GM12878 (cell line): Measurements from ENCODE around the gene CALN1. TPM values are rescaled to one million over a fixed set of nuclear protein-coding genes. Genes with fewer than 3 reads are reported as not detected.
"Not testable (repeated sequence)": the region's sequence is repeated elsewhere in the genome, so short reads cannot be mapped to it uniquely, and the experiment has no call there.

Experiments used
- ATAC-seq: fragments of 200-7000 bp; cut with Tn5 transposase; 3 replicates; pipeline ENCODE4 v1.9.1; 2020; ENCODE audit warnings: mild to moderate bottlenecking, moderate library complexity
- BruUV-seq: library from RNA; stranded (reverse); fragments of 400-500 nt; replicated peaks from 2 replicates; lab custom pipeline; 2021; lab: Mats Ljungman, UMichigan
- CTCF ChIA-PET: fragments of 300-600 bp; sonication (Branson Sonifier 250); formaldehyde crosslinking; extraction: SDS; loops from one replicate; lab custom pipeline; 2021; ENCODE audit warnings: inconsistent platforms; lab: Yijun Ruan, JAX
- POLR2A ChIA-PET: fragments of 350-600 bp; formaldehyde crosslinking; extraction: SDS; loops from one replicate; lab custom pipeline; 2021; ENCODE audit warnings: inconsistent platforms; lab: Charles Lee
- RAD21 ChIA-PET: fragments of 300-600 bp; sonication (Branson Sonifier 250); formaldehyde crosslinking; loops from one replicate; lab custom pipeline; 2023; ENCODE audit warnings: antibody characterized with exemption; ENCODE audit not compliant: unreplicated experiment; lab: Charles Lee
- SMC1A ChIA-PET: fragments of 300-600 bp; sonication (Branson Sonifier 250); formaldehyde crosslinking; loops from one replicate; lab custom pipeline; 2023; ENCODE audit not compliant: unreplicated experiment, uncharacterized antibody; lab: Charles Lee
- DNase-seq: peaks from one replicate; pipeline ENCODE4 v3.0.0-alpha.2; 2011; ENCODE audit warnings: low read depth, low spot score
- FAIRE-seq: peaks from 3 replicates; lab custom pipeline; 2011; peaks lifted over from hg19 to GRCh38; lab: Jason Lieb, UNC
- H2AFZ ChIP-seq: 2 replicates; pipeline ENCODE4 v1.6.0; 2011; ENCODE audit warnings: low read depth, low read length, control low read depth; ENCODE audit not compliant: control insufficient read depth
- H3K27ac ChIP-seq: 2 replicates; pipeline ENCODE4 v1.5.1; 2011; ENCODE audit warnings: control low read depth; ENCODE audit not compliant: control insufficient read depth, insufficient read depth
- H3K27me3 ChIP-seq, 2 experiments: replicated peaks in 1 of 2; 2 replicates each; pipeline versions ENCODE4 v1.6.0 to v1.6.1; 2011; ENCODE audit warnings: low read length in 1 of 2; ENCODE audit not compliant: control insufficient read depth in 2 of 2, insufficient read depth in 2 of 2
- H3K36me3 ChIP-seq, 2 experiments: 2 replicates each; pipeline ENCODE4 v1.5.1; 2011; ENCODE audit warnings: low read length in 1 of 2; ENCODE audit not compliant: control insufficient read depth in 2 of 2, insufficient read depth in 2 of 2
- H3K4me1 ChIP-seq: 2 replicates; pipeline ENCODE4 v1.6.1; 2011; ENCODE audit warnings: mild to moderate bottlenecking, low read length, moderate library complexity, mixed read lengths; ENCODE audit not compliant: control insufficient read depth, insufficient read depth
- H3K4me2 ChIP-seq: 2 replicates; pipeline ENCODE4 v1.6.0; 2011; ENCODE audit warnings: control low read depth; ENCODE audit not compliant: control insufficient read depth, insufficient read depth
- H3K4me3 ChIP-seq: fragments of 200-600 bp; sonication (generic); 2 replicates; pipeline ENCODE4 v1.5.1; 2016
- H3K79me2 ChIP-seq: 2 replicates; pipeline ENCODE4 v1.6.0; 2011; ENCODE audit warnings: low read length; ENCODE audit not compliant: control insufficient read depth, insufficient read depth
- H3K9ac ChIP-seq: 2 replicates; pipeline ENCODE4 v1.8.0; 2011; ENCODE audit warnings: low read length, control low read depth, mixed read lengths; ENCODE audit not compliant: control insufficient read depth, insufficient read depth
- H3K9me3 ChIP-seq: replicated peaks from 3 replicates; pipeline ENCODE4 v1.5.1; 2011; ENCODE audit warnings: mild to moderate bottlenecking, low read length; ENCODE audit not compliant: control insufficient read depth, insufficient read depth
- H4K20me1 ChIP-seq: 2 replicates; pipeline ENCODE4 v1.6.0; 2011; ENCODE audit not compliant: control insufficient read depth, insufficient read depth
- ASH2L ChIP-seq: fragments of 300-600, 200-600 bp; sonication (generic); IDR thresholded peaks from 2 replicates; pipeline ENCODE4 v1.6.1; 2017; ENCODE audit warnings: low read depth, mild to moderate bottlenecking, borderline replicate concordance
- BCL3 ChIP-seq: IDR thresholded peaks from 2 replicates; pipeline ENCODE4 v1.6.1; 2011; ENCODE audit warnings: borderline replicate concordance, low read depth, mild to moderate bottlenecking, moderate library complexity, low read length; ENCODE audit not compliant: insufficient read depth, poor library complexity, severe bottlenecking
- BRCA1 ChIP-seq: IDR thresholded peaks from 2 replicates; pipeline ENCODE4 v1.6.1; 2011; ENCODE audit warnings: low read depth, low read length, improper control_type of control experiment
- ELK1 ChIP-seq: IDR thresholded peaks from 2 replicates; pipeline ENCODE4 v1.6.1; 2012; ENCODE audit warnings: low read depth, low read length, improper control_type of control experiment
- MAX ChIP-seq: IDR thresholded peaks from 2 replicates; pipeline ENCODE4 v1.6.1; 2012; ENCODE audit warnings: low read depth, low read length, improper control_type of control experiment
- MTA2 ChIP-seq: fragments of 450-650 bp; IDR thresholded peaks from 2 replicates; pipeline ENCODE4 v1.6.1; 2016; ENCODE audit warnings: low read depth, mild to moderate bottlenecking, moderate library complexity
- PAX5 ChIP-seq: IDR thresholded peaks from 2 replicates; pipeline ENCODE4 v1.6.1; 2011; ENCODE audit warnings: low read depth, low read length, borderline replicate concordance
- RBBP5 ChIP-seq: fragments of 200-600 bp; sonication (generic); conservative IDR thresholded peaks from 2 replicates; pipeline ENCODE4 v1.6.1; 2016
- SKIL ChIP-seq: fragments of 450-650 bp; IDR thresholded peaks from 2 replicates; pipeline ENCODE4 v1.6.1; 2017; ENCODE audit warnings: mild to moderate bottlenecking, low read depth, inconsistent platforms; ENCODE audit not compliant: poor library complexity, severe bottlenecking
- SRF ChIP-seq, 2 experiments: IDR thresholded peaks; 2 replicates each; pipeline ENCODE4 v1.6.1; 2011; ENCODE audit warnings: low read depth in 2 of 2, low read length in 2 of 2, mild to moderate bottlenecking in 1 of 2, moderate library complexity in 1 of 2
- SUZ12 ChIP-seq: fragments of 200-600 bp; sonication (generic); IDR thresholded peaks from one replicate; pipeline ENCODE4 v1.6.1; 2018; ENCODE audit warnings: antibody characterized with exemption, mild to moderate bottlenecking; ENCODE audit not compliant: unreplicated experiment
- TARDBP ChIP-seq: IDR thresholded peaks from 2 replicates; pipeline ENCODE4 v1.6.1; 2016; ENCODE audit warnings: borderline replicate concordance
- TCF12 ChIP-seq: IDR thresholded peaks from 2 replicates; pipeline ENCODE4 v1.6.1; 2011; ENCODE audit warnings: low read depth, mild to moderate bottlenecking, low read length
- WGBS: methylation state at CpG from one replicate; pipeline ENCODE4 v1.1.6; 2016; ENCODE audit warnings: low lambda C conversion rate; ENCODE audit not compliant: insufficient replicate concordance, insufficient coverage; ENCODE audit errors: missing lambda C conversion rate; 5-methylcytosine and 5-hydroxymethylcytosine counted together
- in situ Hi-C: fragments of 300-500 bp; cut with MboI; formaldehyde crosslinking; loops from 9 replicates; pipeline ENCODE4 v1.14.3; 2018; ENCODE audit warnings: mixed read lengths
- intact Hi-C: fragments of 100-400 bp; cut with micrococcal nuclease; formaldehyde crosslinking; loops from one replicate; pipeline ENCODE4 v1.14.2; 2022; ENCODE audit not compliant: unreplicated experiment
- polyA plus RNA-seq, 11 experiments: library from polyadenylated mRNA; depleted of rRNA in 4 of 11; unstranded in 6 of 11; stranded (reverse) in 5 of 11; fragments of >200 nt; fragmentation: Nextera tagmentation in 4 of 11; fragmentation: Illumina TruSeq in 1 of 11; extraction: Ambion mirVana in 4 of 11; extraction: Trizol in 1 of 11; gene quantifications; 1 replicate in 1 of 11; 2 replicates in 10 of 11; pipeline versions ENCODE4 v1.2.1 to v1.2.3, GENCODE V29; 2011 to 2016; ENCODE audit warnings: inconsistent platforms in 2 of 11, missing spikeins in 2 of 11, low read depth in 1 of 11
- total RNA-seq, 4 experiments: library from RNA; depleted of rRNA in 3 of 4; stranded (reverse); fragments of >200 nt in 3 of 4; fragmentation: Illumina TruSeq in 1 of 4; extraction: Trizol in 1 of 4; gene quantifications; 2 replicates each; pipeline versions ENCODE4 v1.2.1 to v1.2.3, GENCODE V29; 2013 to 2021

The CALN1 gene
- total and polyA plus RNA-seq, 10 of the 15 experiments (the other 5 are each of a cell fraction or from before 2014, with no cell fraction given): 0.48 to 15.3 (median 1.6) TPM

GRCh38 chr7:72065764-72066163, 346.4 kb downstream of the CALN1 start:
- FAIRE-seq, POLR2A ChIA-PET, H3K9ac ChIP-seq, in situ Hi-C loops, H3K36me3 ChIP-seq, H3K79me2 ChIP-seq, H3K4me1 ChIP-seq, H4K20me1 ChIP-seq, RAD21 ChIA-PET, SMC1A ChIA-PET, DNase-seq, H2AFZ ChIP-seq, H3K4me3 ChIP-seq, intact Hi-C loops, ATAC-seq, H3K9me3 ChIP-seq, H3K27me3 ChIP-seq, CTCF ChIA-PET, H3K27ac ChIP-seq, H3K4me2 ChIP-seq, BruUV-seq: not testable (repeated sequence)
- 6% methylated on average over 1 of the region's 1 CpG for WGBS

GRCh38 chr7:72064916-72065315, 347.2 kb downstream of the CALN1 start:
- BruUV-seq: no TSS peak
- no peak overlapping the region for H3K27ac ChIP-seq
- no peaks in the 10 kb centered on the region for H3K27me3 ChIP-seq
- intact Hi-C loops (no loop called here), in situ Hi-C loops (no loop called here)
- H3K4me1 ChIP-seq: no peaks in the 10 kb centered on the region
- no peak overlapping the region for H3K4me3 ChIP-seq
- H3K4me2 ChIP-seq: no peak overlapping the region
- no peaks in the 10 kb centered on the region for H4K20me1 ChIP-seq
- RAD21 ChIA-PET: no interaction called here
- POLR2A ChIA-PET: no interaction called here
- SMC1A ChIA-PET: no interaction called here
- no peaks in the 10 kb centered on the region for H3K9me3 ChIP-seq
- CTCF ChIA-PET: no interaction called here
- no peak overlapping the region for H3K9ac ChIP-seq
- DNase-seq (no peak), ATAC-seq (no peak), FAIRE-seq (no peak)
- H3K79me2 ChIP-seq: no peaks in the 10 kb centered on the region
- H2AFZ ChIP-seq: no peak overlapping the region
- no peaks in the 10 kb centered on the region for H3K36me3 ChIP-seq
- no peak for TF ChIP-seq MTA2
- TF ChIP-seq TCF12: no peak
- no peak for TF ChIP-seq SRF (IDR thresholded peaks at IDR 0.05; ENCODE audit: low read depth in 2 of 2, low read length in 2 of 2)
- TF ChIP-seq TARDBP: no peak
- TF ChIP-seq ASH2L: no peak
- TF ChIP-seq SKIL: no peak
- TF ChIP-seq BRCA1: no peak
- no peak for TF ChIP-seq MAX
- TF ChIP-seq BCL3: no peak
- TF ChIP-seq SUZ12: no peak
- no peak for TF ChIP-seq ELK1
- no peak for TF ChIP-seq PAX5
- TF ChIP-seq RBBP5: no peak
